Loucy (cell line): ENCODE results near the gene GAS6.
A peak's percentile ranks its signal among the peaks of the same experiment; 100 is the strongest.

Source experiments
- CTCF ChIP-seq: fragments of 200-600 bp; sonication (generic); conservative IDR thresholded peaks from 2 replicates; pipeline ENCODE4 v1.5.1; 2014; ENCODE audit warnings: mild to moderate bottlenecking, antibody characterized with exemption, low read length
- EZH2phosphoT487 ChIP-seq: fragments of 200-600 bp; IDR thresholded peaks from 2 replicates; pipeline ENCODE4 v1.6.1; 2018; ENCODE audit warnings: antibody characterized with exemption, mild to moderate bottlenecking, moderate library complexity, borderline replicate concordance

- TF ChIP-seq CTCF: peak; percentile 84
- TF ChIP-seq EZH2phosphoT487: no peak
Observed at GRCh38 chr13:113816946-113817859, 46.7 kb downstream of the GAS6 start.
